Uterus (tissue), 4 donors: Measurements from ENCODE around the gene GRID2. TPM values are rescaled to one million over a fixed set of nuclear protein-coding genes. Genes with fewer than 3 reads are reported as not detected.
"Not testable (repeated sequence)": the region's sequence is repeated elsewhere in the genome, so short reads cannot be mapped to it uniquely, and the experiment has no call there.

Experiments used
- DNase-seq, 2 donors: peaks; one replicate each; pipeline ENCODE4 v3.0.0-alpha.2; 2019 to 2020
- H3K27ac ChIP-seq, 2 donors: fragments of 200-600 bp; sonication (generic); 1 replicate in 1 of 2; 2 replicates in 1 of 2; pipeline ENCODE4 v1.5.1; 2016 to 2018
- H3K27me3 ChIP-seq, 2 donors: fragments of 200-600 bp; sonication (generic); one replicate each; pipeline ENCODE4 v1.5.1; 2018 to 2019; ENCODE audit warnings: control low read depth in 1 of 2
- H3K36me3 ChIP-seq, 2 donors: fragments of 200-600 bp; sonication (generic); one replicate each; pipeline ENCODE4 v1.5.1; 2019; ENCODE audit warnings: control low read depth in 1 of 2
- H3K4me1 ChIP-seq, 2 donors: fragments of 200-600 bp; sonication (generic); one replicate each; pipeline ENCODE4 v1.5.1; 2018 to 2019; ENCODE audit warnings: control low read depth in 1 of 2
- H3K4me3 ChIP-seq, 2 donors: fragments of 200-600 bp; sonication (generic); 1 replicate in 1 of 2; 2 replicates in 1 of 2; pipeline ENCODE4 v1.5.1; 2018 to 2019; ENCODE audit warnings: mild to moderate bottlenecking in 1 of 2
- H3K9me3 ChIP-seq, 2 donors: fragments of 200-600 bp; sonication (generic); one replicate each; pipeline ENCODE4 v1.5.1; 2019; ENCODE audit warnings: control low read depth in 1 of 2
- CTCF ChIP-seq, 4 experiments: fragments of 200-600 bp in 2 of 4; fragments of 450-650 bp in 2 of 4; sonication (generic) in 2 of 4; IDR thresholded peaks; one replicate each; pipeline ENCODE4 v1.5.1; 2016 to 2019; ENCODE audit warnings: antibody characterized with exemption in 4 of 4, mild to moderate bottlenecking in 2 of 4, moderate library complexity in 1 of 4
- POLR2A ChIP-seq, 2 donors: fragments of 450-650 bp; IDR thresholded peaks; one replicate each; pipeline ENCODE4 v1.6.1; 2016; ENCODE audit warnings: antibody characterized with exemption in 2 of 2, mild to moderate bottlenecking in 1 of 2, moderate library complexity in 1 of 2
- intact Hi-C: fragments of 100-400 bp; cut with DNase I; formaldehyde crosslinking; loops from one replicate; pipeline ENCODE4 v1.15.1; 2023; ENCODE audit warnings: low total_unique reads
- total RNA-seq, 4 donors: library from RNA; depleted of rRNA in 3 of 4; stranded (reverse); fragments of >200 nt in 3 of 4; gene quantifications; one replicate each; pipeline versions ENCODE4 v1.1.0 to v1.2.4, GENCODE V29; 2014 to 2023
- donor health status: DM: yes; HTN: yes; CAD: no.

GRID2 gene
- total RNA-seq, 4 donors from 2014 or later = 0.27 to 33.3 (median 0.59) TPM; not detected in 1

- no peaks in the 10 kb centered on the region for H3K9me3 ChIP-seq
- no peak overlapping the region for H3K4me3 ChIP-seq
- DNase-seq = no peak
- H3K4me1 ChIP-seq = no peaks in the 10 kb centered on the region
- H3K36me3 ChIP-seq = no peaks in the 10 kb centered on the region
- no peak overlapping the region for H3K27ac ChIP-seq
- no peak for TF ChIP-seq POLR2A (IDR thresholded peaks at IDR 0.05)
- TF ChIP-seq CTCF (IDR thresholded peaks at IDR 0.05) = no peak
- no peaks in the 10 kb centered on the region for H3K27me3 ChIP-seq
- intact Hi-C loops = no loop called here
Measured at GRCh38 chr4:92264163-92264562, 39.6 kb upstream of the GRID2 start.

- no peak for DNase-seq
- intact Hi-C loops = no loop called here
- H3K27me3 ChIP-seq = no peaks in the 10 kb centered on the region
- no peak overlapping the region for H3K27ac ChIP-seq
- no peak overlapping the region for H3K4me3 ChIP-seq
- no peaks in the 10 kb centered on the region for H3K4me1 ChIP-seq
- no peaks in the 10 kb centered on the region for H3K9me3 ChIP-seq
- no peaks in the 10 kb centered on the region for H3K36me3 ChIP-seq
- TF ChIP-seq POLR2A (IDR thresholded peaks at IDR 0.05) (no peak), CTCF (IDR thresholded peaks at IDR 0.05) (no peak)
Measured at GRCh38 chr4:92265021-92265420, 38.7 kb upstream of the GRID2 start.

GRCh38 chr4:92265798-92266197 lies 38.0 kb upstream of the GRID2 start:
- DNase-seq = no peak
- intact Hi-C loops = no loop called here

GRCh38 chr4:92266521-92266920 lies 37.2 kb upstream of the GRID2 start:
- no peak for DNase-seq
- Histone ChIP-seq H3K27me3 (no peaks in the 10 kb centered on the region), H3K4me1 (no peaks in the 10 kb centered on the region), H3K9me3 (no peaks in the 10 kb centered on the region), H3K36me3 (no peaks in the 10 kb centered on the region), H3K4me3 (no peak overlapping the region), H3K27ac (no peak overlapping the region)
- intact Hi-C loops = no loop called here
- TF ChIP-seq POLR2A (IDR thresholded peaks at IDR 0.05) (no peak), CTCF (IDR thresholded peaks at IDR 0.05) (no peak)

More at GRCh38 chr4:92265798-92266197, 38.0 kb upstream of the GRID2 start:
- Histone ChIP-seq H3K27ac (no peak overlapping the region), H3K9me3 (no peaks in the 10 kb centered on the region), H3K4me1 (no peaks in the 10 kb centered on the region), H3K36me3 (no peaks in the 10 kb centered on the region), H3K27me3 (no peaks in the 10 kb centered on the region), H3K4me3 (no peak overlapping the region)
- TF ChIP-seq CTCF (IDR thresholded peaks at IDR 0.05) (no peak), POLR2A (IDR thresholded peaks at IDR 0.05) (no peak)

- no peaks in the 10 kb centered on the region for H3K27me3 ChIP-seq
- TF ChIP-seq POLR2A (IDR thresholded peaks at IDR 0.05) = no peak
- no peak overlapping the region for H3K27ac ChIP-seq
- no peak for DNase-seq
- no peak overlapping the region for H3K4me3 ChIP-seq
- no peaks in the 10 kb centered on the region for H3K4me1 ChIP-seq
- intact Hi-C loops = no loop called here
- no peaks in the 10 kb centered on the region for H3K9me3 ChIP-seq
- H3K36me3 ChIP-seq = no peaks in the 10 kb centered on the region
Measured at GRCh38 chr4:92268642-92269041, 35.1 kb upstream of the GRID2 start.

- H3K4me3 ChIP-seq = no peak overlapping the region
- no peaks in the 10 kb centered on the region for H3K36me3 ChIP-seq
- H3K4me1 ChIP-seq = no peaks in the 10 kb centered on the region
- DNase-seq = no peak
- no peaks in the 10 kb centered on the region for H3K27me3 ChIP-seq
- no peak for TF ChIP-seq POLR2A (IDR thresholded peaks at IDR 0.05)
- no peak for TF ChIP-seq CTCF (IDR thresholded peaks at IDR 0.05)
- no peak overlapping the region for H3K27ac ChIP-seq
- no peaks in the 10 kb centered on the region for H3K9me3 ChIP-seq
- intact Hi-C loops = no loop called here
Measured at GRCh38 chr4:92270908-92271307, 32.9 kb upstream of the GRID2 start.

GRCh38 chr4:92271551-92271950 lies 32.2 kb upstream of the GRID2 start:
- H3K9me3 ChIP-seq, DNase-seq, H3K27ac ChIP-seq, intact Hi-C loops, H3K27me3 ChIP-seq, H3K4me3 ChIP-seq, H3K36me3 ChIP-seq, H3K4me1 ChIP-seq: not testable (repeated sequence)

GRCh38 chr4:92277057-92277881 lies 26.5 kb upstream of the GRID2 start:
- H3K27me3 ChIP-seq, intact Hi-C loops, H3K27ac ChIP-seq, H3K9me3 ChIP-seq, H3K4me3 ChIP-seq, H3K4me1 ChIP-seq, DNase-seq, H3K36me3 ChIP-seq: not testable (repeated sequence)
